CD4-positive, CD25-positive, alpha-beta regulatory T cell (primary cell): ENCODE results near the gene HOXC13. TPM values are rescaled to one million over a fixed set of nuclear protein-coding genes. Genes with fewer than 3 reads are reported as not detected.
A peak's percentile ranks its signal among the peaks of the same experiment; 100 is the strongest.

Experiments used
- ATAC-seq, 2 donors: fragments of 150-1000 bp; cut with Tn5 transposase; one replicate each; pipeline ENCODE4 v1.10.0; 2021; ENCODE audit warnings: low read depth in 2 of 2, moderate number of reproducible peaks in 2 of 2, moderate library complexity in 1 of 2
- DNase-seq, 3 donors: peaks; one replicate each; pipeline versions ENCODE4 v3.0.0 to v3.0.0-alpha.2; 2012 to 2022; ENCODE audit warnings: mixed read lengths in 1 of 3
- H3K27ac ChIP-seq: one replicate; pipeline ENCODE4 v1.7.0; 2013; ENCODE audit warnings: mild to moderate bottlenecking, low read length; ENCODE audit not compliant: insufficient read depth, poor library complexity, severe bottlenecking
- H3K27me3 ChIP-seq: one replicate; pipeline ENCODE4 v1.7.0; 2013; ENCODE audit warnings: low read length; ENCODE audit not compliant: control insufficient read depth, insufficient read depth
- H3K36me3 ChIP-seq: one replicate; pipeline ENCODE4 v1.7.0; 2013; ENCODE audit warnings: mild to moderate bottlenecking, low read length, moderate library complexity; ENCODE audit not compliant: control insufficient read depth, insufficient read depth
- H3K4me1 ChIP-seq: 2 replicates; pipeline ENCODE4 v1.7.0; 2013; ENCODE audit warnings: mild to moderate bottlenecking, low read length; ENCODE audit not compliant: insufficient read depth, control insufficient read depth, poor library complexity, severe bottlenecking
- H3K4me3 ChIP-seq: one replicate; pipeline ENCODE4 v1.7.0; 2013; ENCODE audit warnings: low read depth, mild to moderate bottlenecking, low read length, moderate library complexity
- H3K9me3 ChIP-seq, 2 experiments: 1 replicate in 1 of 2; 2 replicates in 1 of 2; pipeline ENCODE4 v1.7.0; 2013; ENCODE audit warnings: low read length in 2 of 2, mild to moderate bottlenecking in 1 of 2, moderate library complexity in 1 of 2; ENCODE audit not compliant: control insufficient read depth in 2 of 2
- H3K27ac Mint-ChIP-seq, 3 donors: one replicate each; pipeline ENCODE4 v1.8.0; 2020 to 2022; ENCODE audit warnings: mild to moderate bottlenecking in 3 of 3, mixed read lengths in 3 of 3, moderate library complexity in 2 of 3
- H3K27me3 Mint-ChIP-seq: one replicate; pipeline ENCODE4 v1.8.0; 2022; ENCODE audit warnings: mild to moderate bottlenecking, mixed read lengths
- H3K36me3 Mint-ChIP-seq: one replicate; pipeline ENCODE4 v1.8.0; 2020; ENCODE audit warnings: mixed read lengths
- H3K4me1 Mint-ChIP-seq, 4 donors: one replicate each; pipeline ENCODE4 v1.8.0; 2020 to 2022; ENCODE audit warnings: mixed read lengths in 4 of 4, mild to moderate bottlenecking in 1 of 4
- H3K4me3 Mint-ChIP-seq, 4 donors: one replicate each; pipeline ENCODE4 v1.8.0; 2020 to 2022; ENCODE audit warnings: mild to moderate bottlenecking in 4 of 4, mixed read lengths in 4 of 4, moderate library complexity in 3 of 4
- H3K9me3 Mint-ChIP-seq, 7 donors: one replicate each; pipeline ENCODE4 v1.8.0; 2020 to 2022; ENCODE audit warnings: mixed read lengths in 7 of 7, mild to moderate bottlenecking in 3 of 7, moderate library complexity in 2 of 7
- polyA plus RNA-seq, 4 donors: library from polyadenylated mRNA; unstranded; fragments of 300-500 nt; fragmentation: Illumina TruSeq; gene quantifications; one replicate each; pipeline ENCODE4 v1.2.3, GENCODE V29; 2021
- total RNA-seq: library from RNA; stranded (reverse); gene quantifications from one replicate; pipeline ENCODE4 v1.2.3, GENCODE V29; 2022

The HOXC13 gene
- total and polyA plus RNA-seq, 5 donors from 2014 or later: not detected

DNA sequence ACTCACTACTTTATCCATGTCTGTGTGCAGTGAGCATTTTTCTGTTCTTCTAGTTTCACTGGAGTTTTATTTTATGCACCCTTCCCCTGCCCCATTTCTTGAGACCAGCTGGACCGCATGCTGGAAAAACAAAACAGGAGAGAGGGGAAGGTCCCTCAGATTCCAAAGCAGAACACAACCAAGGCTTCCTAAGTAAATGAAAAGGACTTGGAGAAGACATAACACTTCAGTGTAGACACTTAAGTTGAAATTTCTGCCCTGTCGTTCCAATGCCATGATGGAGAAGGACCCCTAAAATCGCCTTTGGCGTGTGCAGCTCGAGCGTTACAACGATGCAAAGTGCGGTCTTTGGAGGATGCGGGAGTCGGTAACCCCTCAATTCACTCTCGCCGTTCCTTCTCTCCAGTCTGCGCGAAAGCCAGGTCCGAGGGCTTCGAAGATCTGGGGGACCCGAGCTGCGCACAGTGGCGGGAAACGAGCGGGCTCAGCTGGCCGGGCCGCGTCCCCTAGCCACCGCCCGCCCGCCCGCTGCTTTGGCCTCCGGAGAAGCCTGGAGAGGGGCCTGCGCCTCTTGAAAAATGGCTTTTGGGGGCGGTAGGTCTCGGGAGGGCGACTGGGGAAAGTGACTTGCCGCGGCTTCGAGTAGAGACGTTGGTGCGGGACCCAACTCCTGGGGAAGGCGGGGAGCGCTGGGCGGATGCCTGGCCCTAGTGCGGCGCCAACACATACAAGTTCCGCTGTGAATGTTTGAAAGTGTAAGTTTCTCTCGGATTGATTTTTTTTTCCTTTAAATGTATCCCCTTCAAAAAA is 11.2 kb upstream of the HOXC13 start:
- peaks cover 0 to 5% (median 0%) of the 10 kb centered on the region in 4 donors for H3K4me1 Mint-ChIP-seq

GRCh38 chr12:53928054-53928835 is 10.4 kb upstream of the HOXC13 start:
- Histone ChIP-seq H3K9me3 (peaks cover 7 to 8% of the 10 kb centered on the region in 2 experiments), H3K27me3 (peaks cover 78% of the 10 kb centered on the region), H3K4me3 (no peak overlapping the region), H3K27ac (no peak overlapping the region), H3K4me1 (no peaks in the 10 kb centered on the region), H3K36me3 (no peaks in the 10 kb centered on the region)
- Mint-ChIP-seq H3K4me1 (peaks cover 0 to 5% (median 0%) of the 10 kb centered on the region in 4 donors), H3K27ac (no peak overlapping the region), H3K27me3 (peaks cover 92% of the 10 kb centered on the region), H3K36me3 (no peaks in the 10 kb centered on the region), H3K9me3 (peaks cover 0 to 8% (median 2%) of the 10 kb centered on the region in 7 donors), H3K4me3 (peak overlapping the region in 1 of 4 donors; percentile 22)
- DNase-seq (no peak), ATAC-seq (no peak)

More for the DNA sequence above, 11.2 kb upstream of the HOXC13 start:
- Histone ChIP-seq H3K4me1 (no peaks in the 10 kb centered on the region), H3K9me3 (peaks cover 7 to 8% of the 10 kb centered on the region in 2 experiments), H3K27me3 (peaks cover 81% of the 10 kb centered on the region), H3K4me3 (no peak overlapping the region), H3K27ac (no peak overlapping the region), H3K36me3 (no peaks in the 10 kb centered on the region)
- no peak overlapping the region for H3K27ac Mint-ChIP-seq
- no peaks in the 10 kb centered on the region for H3K36me3 Mint-ChIP-seq
- peaks cover 0 to 8% (median 2%) of the 10 kb centered on the region in 7 donors for H3K9me3 Mint-ChIP-seq
- no peak for DNase-seq
- peak overlapping the region in 1 of 4 donors; percentile 11 for H3K4me3 Mint-ChIP-seq
- H3K27me3 Mint-ChIP-seq: peaks cover 91% of the 10 kb centered on the region
- ATAC-seq: no peak

DNA sequence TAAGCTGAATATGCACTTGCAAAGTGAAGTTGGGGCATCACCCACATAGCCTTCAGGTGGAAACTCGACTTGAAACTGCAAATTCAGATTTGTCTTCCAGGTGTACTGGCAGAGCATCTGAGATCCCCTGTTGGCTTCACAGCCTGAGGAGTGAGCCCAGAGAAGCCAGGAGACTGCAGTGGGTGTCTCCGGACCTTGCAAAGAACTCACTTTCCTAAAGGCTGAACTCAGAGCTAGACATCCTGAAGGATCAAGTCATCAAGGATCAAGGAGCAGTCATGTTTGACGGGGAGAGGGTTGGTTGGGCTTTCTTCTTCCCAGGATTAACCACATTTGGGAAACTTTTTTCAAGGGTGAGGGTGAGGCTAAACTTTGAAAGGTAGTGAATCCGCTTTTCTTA is 9.1 kb upstream of the HOXC13 start:
- peaks cover 75% of the 10 kb centered on the region for H3K27me3 ChIP-seq
- H3K4me3 ChIP-seq: no peak overlapping the region
- H3K9me3 Mint-ChIP-seq: peaks cover 0 to 8% (median 2%) of the 10 kb centered on the region in 7 donors
- H3K4me3 Mint-ChIP-seq: no peak overlapping the region
- no peaks in the 10 kb centered on the region for H3K4me1 ChIP-seq
- H3K27ac Mint-ChIP-seq: no peak overlapping the region
- DNase-seq (no peak), ATAC-seq (no peak)
- H3K4me1 Mint-ChIP-seq: peaks cover 0 to 5% (median 0%) of the 10 kb centered on the region in 4 donors
- peaks cover 7 to 8% of the 10 kb centered on the region in 2 experiments for H3K9me3 ChIP-seq
- no peak overlapping the region for H3K27ac ChIP-seq
- H3K27me3 Mint-ChIP-seq: peaks cover 93% of the 10 kb centered on the region
- H3K36me3 ChIP-seq: no peaks in the 10 kb centered on the region
- H3K36me3 Mint-ChIP-seq: no peaks in the 10 kb centered on the region

- peaks cover 75% of the 10 kb centered on the region for H3K27me3 ChIP-seq
These were observed 7.9 kb upstream of the HOXC13 start for GRCh38 chr12:53930591-53931255.

DNA sequence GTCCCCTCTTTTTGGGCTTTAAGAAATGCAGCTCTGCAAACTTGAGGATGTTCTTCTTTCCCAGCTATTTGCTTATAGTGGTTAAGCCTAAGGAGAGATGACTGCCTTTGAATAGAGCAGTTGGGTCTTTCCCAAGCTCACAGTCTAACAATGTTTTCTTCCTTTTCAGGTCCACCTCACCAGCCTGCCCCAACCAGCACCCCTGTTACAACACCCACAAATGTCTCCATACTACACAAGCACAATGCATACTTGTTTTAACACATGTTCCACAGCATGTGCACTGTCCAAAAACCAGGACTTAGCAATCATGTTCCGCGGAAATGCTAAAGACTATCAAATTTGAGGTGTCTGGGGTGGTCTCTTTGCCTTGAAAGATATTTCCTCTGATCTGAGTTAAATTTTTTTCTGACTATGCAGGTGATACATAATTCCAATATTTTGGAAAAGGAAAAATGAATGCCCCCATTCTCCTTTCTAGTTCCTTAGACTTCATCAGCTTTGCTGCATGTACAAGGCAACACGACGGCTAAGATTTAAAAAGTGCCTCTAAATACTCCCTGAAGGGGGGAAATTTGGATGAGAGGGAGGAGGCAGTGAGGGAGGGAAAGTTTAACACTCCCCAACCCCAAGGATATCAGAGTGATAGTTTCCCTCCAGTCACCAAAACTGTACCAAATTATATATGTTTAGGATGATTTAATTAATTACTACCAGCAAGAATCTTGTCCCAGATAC is 6.6 kb upstream of the HOXC13 start:
- Mint-ChIP-seq H3K27me3 (peaks cover 94% of the 10 kb centered on the region), H3K36me3 (no peaks in the 10 kb centered on the region), H3K27ac (no peak overlapping the region), H3K4me3 (no peak overlapping the region), H3K4me1 (peaks cover 0 to 13% (median 4%) of the 10 kb centered on the region in 4 donors), H3K9me3 (peaks cover 0 to 12% (median 2%) of the 10 kb centered on the region in 7 donors)
- ATAC-seq (no peak), DNase-seq (no peak)
- Histone ChIP-seq H3K27ac (no peak overlapping the region), H3K4me1 (peaks cover 6% of the 10 kb centered on the region), H3K9me3 (peaks cover 7 to 8% of the 10 kb centered on the region in 2 experiments), H3K36me3 (no peaks in the 10 kb centered on the region), H3K27me3 (peaks cover 67% of the 10 kb centered on the region), H3K4me3 (no peak overlapping the region)

More at GRCh38 chr12:53930591-53931255, 7.9 kb upstream of the HOXC13 start:
- H3K27ac ChIP-seq: no peak overlapping the region
- DNase-seq (no peak), ATAC-seq (no peak)
- Mint-ChIP-seq H3K27ac (no peak overlapping the region), H3K27me3 (peaks cover 94% of the 10 kb centered on the region), H3K36me3 (no peaks in the 10 kb centered on the region), H3K4me1 (peaks cover 0 to 8% (median 2%) of the 10 kb centered on the region in 4 donors), H3K9me3 (peaks cover 0 to 14% (median 2%) of the 10 kb centered on the region in 7 donors), H3K4me3 (no peak overlapping the region)
- peaks cover 3% of the 10 kb centered on the region for H3K4me1 ChIP-seq
- H3K36me3 ChIP-seq: no peaks in the 10 kb centered on the region
- H3K4me3 ChIP-seq: no peak overlapping the region
- H3K9me3 ChIP-seq: peaks cover 7 to 8% of the 10 kb centered on the region in 2 experiments

DNA sequence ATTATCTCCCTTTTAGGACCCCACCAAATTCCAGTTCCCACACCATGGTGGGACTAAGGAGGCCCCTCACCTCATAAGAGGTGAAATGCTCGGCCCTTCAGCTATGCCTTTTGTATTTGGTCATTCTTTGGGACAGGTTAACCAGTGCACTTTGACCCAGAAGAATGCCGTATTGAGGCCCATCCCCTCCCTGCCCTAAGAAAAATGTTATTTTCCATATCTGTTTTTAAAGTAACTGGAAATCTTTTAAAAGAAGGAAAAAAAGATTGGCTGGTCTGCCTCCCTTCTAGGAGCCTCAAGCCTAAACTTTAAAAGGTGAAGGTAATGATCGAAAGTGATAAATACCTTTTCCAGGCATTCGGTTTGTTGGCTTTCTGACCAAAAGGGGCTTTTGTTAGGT is 5.7 kb upstream of the HOXC13 start:
- Histone ChIP-seq H3K36me3 (no peaks in the 10 kb centered on the region), H3K4me3 (no peak overlapping the region), H3K9me3 (peaks cover 7 to 8% of the 10 kb centered on the region in 2 experiments), H3K27ac (no peak overlapping the region), H3K4me1 (peaks cover 6% of the 10 kb centered on the region), H3K27me3 (peaks cover 70% of the 10 kb centered on the region)
- Mint-ChIP-seq H3K27me3 (peaks cover 97% of the 10 kb centered on the region), H3K4me1 (peaks cover 0 to 15% (median 5%) of the 10 kb centered on the region in 4 donors), H3K4me3 (no peak overlapping the region), H3K9me3 (peaks cover 0 to 12% (median 2%) of the 10 kb centered on the region in 7 donors), H3K27ac (no peak overlapping the region), H3K36me3 (no peaks in the 10 kb centered on the region)
- DNase-seq (no peak), ATAC-seq (no peak)
